DMS 273 (cell line): ENCODE measurements around the gene RNFT1.
"Not testable (repeated sequence)": the region's sequence is repeated elsewhere in the genome, so short reads cannot be mapped to it uniquely, and the experiment has no call there.

Experiments used
- DNase-seq: peaks from one replicate; lab custom pipeline; 2025; ENCODE audit not compliant: unreplicated experiment; lab: John Stamatoyannopoulos, UW

Gene RNFT1, protein sequence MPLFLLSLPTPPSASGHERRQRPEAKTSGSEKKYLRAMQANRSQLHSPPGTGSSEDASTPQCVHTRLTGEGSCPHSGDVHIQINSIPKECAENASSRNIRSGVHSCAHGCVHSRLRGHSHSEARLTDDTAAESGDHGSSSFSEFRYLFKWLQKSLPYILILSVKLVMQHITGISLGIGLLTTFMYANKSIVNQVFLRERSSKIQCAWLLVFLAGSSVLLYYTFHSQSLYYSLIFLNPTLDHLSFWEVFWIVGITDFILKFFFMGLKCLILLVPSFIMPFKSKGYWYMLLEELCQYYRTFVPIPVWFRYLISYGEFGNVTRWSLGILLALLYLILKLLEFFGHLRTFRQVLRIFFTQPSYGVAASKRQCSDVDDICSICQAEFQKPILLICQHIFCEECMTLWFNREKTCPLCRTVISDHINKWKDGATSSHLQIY

DNA sequence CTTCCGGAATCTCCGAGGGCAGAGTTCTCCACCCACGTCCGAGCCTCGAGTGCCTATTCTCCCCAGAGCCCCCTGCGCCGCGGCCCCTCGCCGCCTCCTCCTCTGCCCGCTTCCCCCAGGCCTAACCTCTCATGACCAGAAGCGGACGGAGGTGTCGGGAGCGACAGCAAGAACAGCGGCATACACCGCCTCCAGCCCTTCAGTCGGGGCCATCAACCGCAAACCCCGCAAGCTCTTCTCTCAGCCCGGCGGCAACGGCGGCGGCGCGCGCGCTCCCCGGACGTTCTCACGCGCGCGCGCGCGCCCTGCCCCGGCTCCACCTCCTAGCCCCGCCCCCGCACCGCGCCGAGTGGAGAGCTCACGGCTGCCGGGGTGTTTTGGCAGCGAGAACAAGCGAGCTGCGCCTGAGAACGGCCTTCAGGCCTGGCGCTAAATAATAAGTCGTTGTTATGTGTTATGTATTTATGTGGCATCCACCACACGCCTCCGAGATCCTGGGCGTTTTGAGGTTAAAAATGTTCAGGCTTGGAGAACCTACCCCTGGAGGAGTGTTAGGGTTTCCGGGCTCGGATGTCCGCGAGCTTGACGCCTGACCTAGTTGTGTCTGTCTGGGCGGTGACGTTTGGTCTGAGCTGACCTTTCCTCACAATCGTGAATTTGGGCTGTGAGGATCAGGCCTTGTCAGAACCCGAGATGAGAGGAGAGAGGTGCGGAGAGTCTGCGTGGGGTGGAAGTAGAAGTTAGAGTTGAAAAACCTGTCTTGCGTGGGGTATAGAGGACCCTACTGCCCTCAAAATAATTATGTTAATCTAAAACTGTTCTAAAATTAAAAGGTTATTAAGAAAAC lies at the start of gene RNFT1:
TSS of gene RNFT1 (minus strand) at position 259 of the 847 bp plus-strand sequence. CDS start at position 182, 77 bp downstream.
- DNase-seq: peak; percentile 98

DNA sequence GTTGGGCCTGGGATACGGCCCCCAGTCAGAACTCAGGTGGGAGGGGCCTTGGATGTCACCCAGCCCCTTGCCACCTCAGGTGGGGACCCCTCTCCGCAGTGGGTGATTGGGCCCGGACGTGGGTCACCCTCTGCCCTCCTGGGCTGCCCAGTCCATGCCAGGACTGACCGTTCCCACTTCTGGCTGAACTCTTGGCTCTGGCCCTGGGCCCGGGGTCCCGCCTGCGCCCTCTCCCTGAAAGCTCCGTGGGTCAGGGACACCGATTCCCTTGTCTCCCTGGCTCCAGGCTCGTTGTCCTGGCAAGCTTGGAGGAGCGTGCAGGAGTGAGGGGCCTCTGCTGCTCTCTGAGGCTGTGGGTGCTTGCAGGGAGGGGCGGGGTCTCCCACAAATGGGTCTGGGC lies 44.8 kb upstream of the RNFT1 start:
- not testable (repeated sequence) for DNase-seq

DNA sequence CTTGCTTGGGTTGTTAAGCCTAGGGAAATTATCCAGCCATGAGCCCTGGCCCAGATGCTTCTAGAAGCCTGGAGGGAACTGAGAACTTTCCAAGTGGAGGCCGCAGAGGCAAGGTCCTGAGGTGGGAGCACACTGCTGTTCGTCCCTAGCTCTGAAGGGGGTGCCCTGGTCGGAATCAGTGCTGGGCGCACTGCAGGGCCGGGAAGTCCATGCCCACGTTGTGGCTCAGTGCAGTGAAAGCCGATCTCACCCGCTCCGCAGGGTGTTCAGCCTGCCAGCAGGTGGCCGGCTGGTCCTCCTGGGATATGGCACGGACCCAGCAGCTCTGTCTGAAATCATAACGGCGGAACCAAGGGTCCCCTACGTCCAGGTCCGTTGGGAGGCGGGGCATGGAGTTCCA lies 43.8 kb upstream of the RNFT1 start:
- not testable (repeated sequence) for DNase-seq

DNA sequence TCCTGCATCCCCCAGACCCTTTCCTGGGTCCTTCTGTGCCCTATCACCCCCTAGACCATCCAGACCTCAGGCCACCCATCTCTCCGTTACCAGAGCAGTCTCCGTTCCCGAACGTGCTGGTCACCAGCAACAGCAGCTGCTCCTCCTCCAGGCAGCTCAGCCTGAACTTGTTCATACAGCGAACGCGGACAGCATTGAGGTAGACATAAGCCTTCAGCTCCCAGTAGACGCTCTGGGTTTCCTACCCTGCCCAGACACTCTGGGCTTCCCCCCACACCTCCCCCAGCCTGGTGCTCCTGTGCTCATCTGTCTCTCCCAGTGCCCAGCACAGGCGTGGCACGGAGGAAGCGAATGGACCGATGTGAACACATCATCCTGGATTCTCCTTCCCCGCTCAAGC lies 41.6 kb upstream of the RNFT1 start:
- DNase-seq: no peak

DNA sequence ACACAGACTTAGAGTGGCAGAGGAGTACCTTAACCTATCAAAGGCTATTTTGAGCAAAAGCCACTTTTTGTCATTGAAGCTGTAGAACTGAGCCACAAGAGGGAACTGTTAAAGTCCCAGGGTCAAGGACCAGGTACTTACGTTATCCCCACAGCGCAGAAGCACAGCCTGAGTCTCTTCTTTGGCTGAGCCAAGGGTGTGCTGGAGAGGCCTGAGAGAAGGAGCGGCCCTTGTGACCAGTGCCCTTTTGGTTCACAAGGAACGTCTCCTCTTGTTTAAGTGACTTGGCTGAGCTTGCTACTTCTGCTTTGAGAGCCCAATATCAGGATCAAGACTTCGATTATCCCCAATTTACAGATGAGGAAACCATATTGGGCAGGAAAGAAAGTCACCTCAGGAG lies 40.0 kb upstream of the RNFT1 start:
- not testable (repeated sequence) for DNase-seq

DNA sequence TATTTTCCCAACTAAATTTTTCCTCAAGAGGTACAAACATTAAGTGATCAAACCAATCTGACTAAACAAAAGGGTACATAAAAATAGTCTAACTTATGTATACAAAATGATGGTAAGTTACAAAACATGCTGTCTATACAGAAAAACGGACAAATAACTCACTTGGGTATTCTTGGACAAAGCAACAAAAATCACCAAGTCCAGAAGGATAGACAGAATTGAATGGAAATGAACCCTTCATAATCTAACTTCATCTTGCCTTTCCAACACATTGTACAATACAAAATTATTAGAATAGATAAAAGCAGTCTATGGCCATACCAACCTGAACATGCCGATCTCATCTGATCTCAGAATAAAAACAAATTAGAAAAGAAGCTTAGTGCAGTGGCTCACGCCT lies 37.9 kb upstream of the RNFT1 start:
- DNase-seq: not testable (repeated sequence)

DNA sequence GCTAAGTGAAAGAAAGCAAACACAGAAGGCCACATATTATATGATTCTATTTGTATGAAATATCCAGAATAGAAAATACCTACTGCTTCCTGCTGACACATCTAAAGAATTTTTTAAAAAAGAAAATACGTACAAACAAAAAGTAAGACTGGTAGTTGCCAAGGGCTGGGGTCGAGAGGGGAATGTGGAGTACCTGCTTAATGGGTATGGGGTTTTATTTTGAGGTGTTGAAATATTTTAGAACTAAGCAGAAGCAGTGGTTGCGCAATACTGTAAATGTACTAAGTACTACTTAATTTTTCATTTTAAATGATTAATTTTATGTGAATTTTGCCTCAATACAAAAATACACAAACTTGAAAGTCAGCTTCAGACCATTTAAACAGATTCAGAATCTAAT lies 32.1 kb upstream of the RNFT1 start:
- DNase-seq: not testable (repeated sequence)

DNA sequence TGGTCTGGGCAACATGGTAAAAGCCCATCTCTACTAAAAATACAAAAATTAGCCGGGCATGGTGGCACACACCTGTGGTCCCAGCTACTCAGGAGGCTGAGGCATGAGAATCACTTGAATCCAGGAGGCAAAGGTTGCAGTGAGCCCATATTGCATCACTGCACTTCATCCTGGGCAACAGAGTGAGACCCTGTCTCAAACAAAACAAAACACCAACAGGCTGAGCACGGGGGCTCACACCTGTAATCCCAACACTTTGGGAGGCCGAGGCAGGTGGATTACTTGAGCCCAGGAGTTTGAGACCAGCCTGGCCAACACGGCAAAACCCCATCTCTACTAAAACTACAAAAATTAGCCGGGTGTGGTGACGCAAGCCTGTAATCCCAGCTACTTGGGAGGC lies 10.6 kb upstream of the RNFT1 start:
- not testable (repeated sequence) for DNase-seq

DNA sequence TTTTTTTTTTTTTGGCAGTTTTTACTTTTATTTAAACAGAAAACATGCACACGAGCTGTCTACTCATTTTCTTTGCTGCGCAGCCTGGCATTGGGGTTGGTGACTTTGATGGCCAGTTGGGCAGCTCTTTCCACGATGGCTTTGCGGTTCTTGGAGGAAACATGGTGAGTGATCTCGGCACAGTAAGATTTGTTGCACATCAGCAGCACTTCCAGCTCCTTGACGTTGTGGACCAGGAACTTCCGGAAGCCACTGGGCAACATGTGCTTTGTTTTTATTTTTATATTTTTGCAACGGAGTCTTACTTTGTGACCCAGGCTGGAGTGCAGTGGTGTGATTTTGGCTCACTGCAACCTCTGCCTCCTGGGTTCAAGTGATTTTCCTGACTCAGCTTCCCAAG lies 8.9 kb upstream of the RNFT1 start:
- not testable (repeated sequence) for DNase-seq

DNA sequence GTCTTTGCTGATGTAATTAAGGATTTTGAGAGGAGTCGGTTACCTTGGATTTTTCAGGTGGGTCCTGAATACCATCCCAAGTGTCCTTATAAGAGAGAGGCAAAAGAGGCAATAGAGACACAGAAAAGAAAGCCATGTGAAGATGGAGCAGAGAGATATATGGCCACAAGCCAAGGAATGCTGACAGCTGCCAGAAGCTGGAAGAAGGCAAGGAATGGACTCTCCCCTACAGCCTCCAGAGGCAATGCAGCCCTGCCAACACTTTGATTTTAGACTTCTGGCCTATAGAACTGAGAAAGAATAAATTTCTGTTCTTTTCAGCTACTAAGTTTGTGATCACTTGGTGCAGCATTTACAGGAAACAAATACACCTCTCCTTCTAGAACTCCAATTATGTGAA lies 8.2 kb upstream of the RNFT1 start:
- DNase-seq: peak; percentile 68

DNA sequence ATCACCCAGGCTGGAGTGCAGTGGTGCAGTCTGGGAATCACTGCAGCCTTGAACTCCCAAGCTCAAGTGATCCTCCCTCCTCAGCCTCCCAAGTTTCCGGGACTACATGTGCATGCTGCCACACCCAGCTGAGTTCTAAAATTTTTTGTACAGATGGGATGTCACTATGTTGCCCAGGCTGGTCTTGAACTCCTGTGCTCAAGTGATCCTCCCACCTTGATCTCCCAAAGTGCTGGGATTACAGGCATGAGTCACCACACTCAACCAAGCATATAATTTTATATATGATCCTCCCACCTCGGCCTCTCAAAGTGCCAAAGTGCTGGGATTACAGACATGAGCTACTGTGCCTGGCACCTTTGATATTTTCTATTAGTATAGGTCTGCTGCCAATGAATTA lies 7.2 kb upstream of the RNFT1 start:
- not testable (repeated sequence) for DNase-seq

DNA sequence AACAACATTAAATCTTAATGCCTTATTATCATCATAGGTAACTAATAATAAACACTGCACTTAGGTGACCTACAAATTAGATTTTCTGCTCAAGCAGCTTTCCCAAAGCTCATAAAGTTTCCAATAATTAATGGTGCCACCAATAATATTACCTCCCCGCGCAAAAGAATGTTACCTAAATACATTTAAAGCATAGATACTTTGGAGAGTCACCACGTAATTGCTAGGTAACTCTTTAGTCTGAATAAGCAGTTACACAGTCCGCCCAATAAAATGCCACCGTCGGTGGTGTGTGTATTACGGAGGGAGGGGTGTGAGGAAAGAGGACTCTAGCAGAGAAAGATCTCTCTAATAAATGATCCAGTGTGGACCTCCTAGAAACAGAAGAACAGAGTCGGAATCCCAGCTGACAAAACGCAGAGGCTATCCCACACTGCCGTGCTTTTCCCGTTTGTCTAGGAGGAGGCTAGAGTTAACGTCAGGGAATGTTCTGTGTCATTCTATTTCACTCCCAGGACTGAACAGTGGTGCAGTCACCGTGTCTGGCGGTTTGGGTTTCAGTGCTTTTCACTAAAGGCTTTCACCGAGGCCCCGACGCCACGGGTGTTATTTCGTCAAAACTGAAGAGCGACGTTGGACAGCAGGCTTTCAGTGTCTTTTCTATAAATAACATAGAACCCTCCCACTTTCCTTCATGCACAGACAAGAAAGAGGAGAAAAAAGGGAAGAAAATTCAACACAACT lies 630 bp downstream of the RNFT1 start:
- peak; percentile 69 for DNase-seq

DNA sequence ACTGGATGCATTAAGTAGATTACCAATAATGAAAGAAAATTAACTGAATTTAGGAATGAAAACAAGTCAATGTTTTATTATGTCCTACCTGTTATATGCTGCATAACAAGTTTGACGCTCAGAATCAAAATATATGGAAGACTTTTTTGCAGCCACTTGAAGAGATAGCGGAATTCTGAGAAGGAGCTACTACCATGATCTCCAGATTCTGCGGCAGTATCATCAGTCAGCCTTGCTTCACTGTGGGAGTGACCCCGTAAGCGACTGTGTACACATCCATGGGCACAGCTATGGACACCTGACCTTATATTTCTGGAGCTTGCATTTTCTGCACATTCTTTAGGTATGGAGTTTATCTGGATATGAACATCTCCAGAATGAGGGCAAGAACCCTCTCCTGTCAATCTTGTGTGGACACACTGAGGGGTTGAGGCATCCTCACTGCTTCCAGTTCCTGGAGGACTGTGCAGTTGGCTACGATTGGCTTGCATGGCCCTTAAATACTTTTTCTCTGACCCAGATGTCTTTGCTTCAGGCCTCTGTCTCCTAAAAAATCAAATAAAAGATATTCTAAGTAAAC lies 1.7 kb downstream of the RNFT1 start:
- no peak for DNase-seq

DNA sequence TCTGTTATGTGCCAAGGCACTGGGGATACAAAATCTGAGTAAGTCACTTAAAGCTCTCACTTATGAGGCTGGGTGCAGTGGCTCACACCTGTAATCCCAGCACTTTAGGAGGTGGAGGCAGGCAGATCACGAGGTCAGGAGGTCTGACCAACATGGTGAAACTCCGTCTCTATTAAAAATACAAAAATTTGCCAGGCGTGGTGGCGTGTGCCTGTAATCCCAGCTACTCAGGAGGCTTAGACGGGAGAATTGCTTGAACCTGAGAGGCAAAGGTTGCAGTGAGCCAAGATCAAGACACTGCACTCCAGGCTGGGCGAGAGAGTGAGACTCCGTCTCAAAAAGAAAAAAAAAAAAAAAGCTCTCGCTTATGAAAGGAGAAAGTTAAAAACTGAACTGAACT lies 5.0 kb downstream of the RNFT1 start:
- DNase-seq: not testable (repeated sequence)

DNA sequence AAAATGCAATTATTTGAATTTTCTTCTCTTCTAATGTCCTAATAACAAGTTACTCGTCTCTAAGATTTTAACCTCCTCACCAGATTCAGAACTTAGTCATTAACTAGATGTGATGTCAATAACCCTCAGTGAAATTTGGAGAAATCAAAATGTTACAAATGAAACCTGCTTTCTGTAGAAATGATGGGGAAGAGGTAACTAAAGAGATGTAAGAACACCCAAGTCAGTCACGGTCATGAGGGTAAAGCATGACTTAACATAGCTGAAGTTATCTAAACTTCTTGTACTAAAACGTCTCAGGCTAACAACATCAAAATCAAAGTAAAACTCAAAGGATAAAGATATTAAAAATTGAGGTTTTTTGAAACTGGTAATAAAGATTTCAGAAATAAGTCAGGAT lies 9.7 kb downstream of the RNFT1 start:
- no peak for DNase-seq

DNA sequence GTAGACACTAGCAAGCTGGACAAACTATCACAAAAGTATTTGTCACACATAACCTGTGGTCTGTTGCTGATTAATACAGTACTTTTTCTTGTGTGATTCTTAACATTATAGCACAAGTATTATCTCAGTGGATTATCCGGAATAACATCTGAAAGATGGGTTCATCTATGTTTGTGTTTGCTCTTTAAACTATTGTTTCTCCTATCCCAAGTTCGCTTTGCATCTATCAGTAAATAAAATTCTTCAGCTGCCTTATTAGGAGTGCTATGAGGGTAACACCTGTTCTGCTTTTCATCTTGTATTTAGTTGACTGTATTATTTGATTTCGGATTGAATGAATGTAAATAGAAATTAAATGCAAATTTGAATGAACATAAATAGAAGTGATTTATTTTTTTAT lies 14.5 kb downstream of the RNFT1 start:
- DNase-seq: no peak

DNA sequence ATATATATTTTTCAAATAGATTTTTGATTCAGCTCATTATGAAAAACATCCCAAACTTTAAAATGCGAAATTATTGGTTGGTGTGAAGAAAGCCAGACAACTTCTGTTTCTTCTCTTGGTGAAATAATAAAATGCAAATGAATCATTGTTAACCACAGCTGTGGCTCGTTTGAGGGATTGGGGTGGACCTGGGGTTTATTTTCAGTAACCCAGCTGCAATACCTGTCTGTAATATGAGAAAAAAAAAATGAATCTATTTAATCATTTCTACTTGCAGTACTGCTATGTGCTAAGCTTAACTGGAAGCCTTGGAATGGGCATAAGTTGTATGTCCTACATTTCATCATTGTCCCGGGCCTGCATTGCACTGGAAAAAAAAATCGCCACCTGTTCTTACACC lies 17.2 kb downstream of the RNFT1 start:
- not testable (repeated sequence) for DNase-seq

DNA sequence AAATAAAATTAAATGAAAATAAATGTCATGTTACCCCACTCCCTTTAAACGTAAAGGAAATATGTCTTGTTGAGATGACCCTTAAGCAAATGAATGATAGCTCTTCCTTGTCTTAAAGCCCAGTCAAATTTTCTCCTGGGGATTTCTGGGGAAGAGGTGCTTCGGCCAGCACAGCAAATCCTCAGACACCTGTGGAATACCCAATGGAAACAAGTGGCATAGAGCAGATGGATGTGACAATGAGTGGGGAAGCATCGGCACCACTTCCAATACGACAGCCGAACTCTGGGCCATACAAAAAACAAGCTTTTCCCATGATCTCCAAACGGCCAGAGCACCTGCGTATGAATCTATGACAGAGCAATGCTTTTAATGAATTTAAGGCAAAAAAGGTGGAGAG lies 18.1 kb downstream of the RNFT1 start:
- not testable (repeated sequence) for DNase-seq

DNA sequence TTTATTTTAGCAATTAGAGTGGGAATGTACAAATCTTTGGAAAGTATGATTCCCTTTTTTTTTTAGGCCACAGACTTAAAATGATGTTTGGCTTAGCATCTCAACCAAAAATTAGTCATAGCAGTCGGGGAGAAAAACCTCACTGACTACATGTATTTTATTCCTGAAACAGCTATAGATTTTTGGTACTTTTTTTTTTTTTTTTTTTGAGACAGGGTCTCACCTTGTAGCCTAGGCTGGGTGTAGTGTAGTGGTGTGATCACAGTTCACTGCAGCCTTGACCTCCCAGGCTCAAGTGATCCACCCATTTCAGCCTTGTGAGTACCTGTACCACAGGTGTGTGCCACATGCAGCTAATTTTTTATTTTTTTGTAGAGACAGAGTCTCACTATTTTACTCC lies 23.4 kb downstream of the RNFT1 start:
- DNase-seq: no peak

DNA sequence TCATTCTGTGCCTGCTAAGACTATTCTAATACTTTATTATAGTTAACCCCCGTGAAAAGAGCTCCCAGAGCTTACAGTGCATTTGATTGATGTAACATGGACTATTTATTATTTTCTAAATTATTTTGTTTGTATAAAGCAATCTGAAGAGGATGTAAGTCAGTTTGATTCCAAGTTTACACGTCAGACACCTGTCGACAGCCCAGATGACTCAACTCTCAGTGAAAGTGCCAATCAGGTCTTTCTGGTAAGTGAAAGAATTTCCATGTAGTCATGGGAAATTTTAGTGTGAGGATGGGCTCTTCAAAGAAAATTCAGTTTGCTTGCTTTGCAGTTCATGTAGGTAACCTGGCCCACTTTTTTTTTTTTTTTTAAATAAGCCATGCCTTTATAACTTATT lies 23.8 kb downstream of the RNFT1 start:
- DNase-seq: not testable (repeated sequence)

DNA sequence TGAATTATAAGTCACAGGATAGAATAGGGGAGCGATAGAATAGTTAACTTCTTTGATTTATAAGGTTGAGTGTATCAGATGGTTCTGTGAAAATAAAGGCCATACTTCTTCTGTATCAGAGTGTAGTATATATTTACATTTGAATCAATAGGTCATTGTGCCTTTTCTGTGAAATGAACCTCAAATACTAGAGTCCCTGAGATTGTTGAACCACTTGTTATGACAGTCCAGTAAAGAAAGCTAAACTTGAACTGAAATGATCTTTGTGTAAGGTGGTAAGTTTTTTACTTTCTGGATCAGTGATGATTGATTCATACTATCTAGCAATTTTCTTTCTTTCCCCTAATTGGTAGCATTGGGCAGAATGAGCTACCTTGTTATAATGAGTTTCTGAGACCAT lies 31.2 kb downstream of the RNFT1 start:
- not testable (repeated sequence) for DNase-seq
